WERI-Rb-1 (cell line): Measurements from ENCODE around the gene EEIG1.
"Not testable (repeated sequence)": the region's sequence is repeated elsewhere in the genome, so short reads cannot be mapped to it uniquely, and the experiment has no call there.

Experiments used
- DNase-seq: peaks from one replicate; pipeline ENCODE4 v3.0.0-alpha.2; 2020
- H3K27ac ChIP-seq: fragments of 250-450 bp; sonication (Bioruptor Pico); 2 replicates; pipeline ENCODE4 v1.5.1; 2020; ENCODE audit warnings: mild to moderate bottlenecking, moderate library complexity
- H3K27me3 ChIP-seq: fragments of 250-450 bp; sonication (Bioruptor Pico); 2 replicates; pipeline ENCODE4 v1.5.1; 2021; ENCODE audit warnings: mild to moderate bottlenecking, low read depth, moderate library complexity; ENCODE audit not compliant: insufficient read depth, severe bottlenecking
- H3K36me3 ChIP-seq: fragments of 250-450 bp; sonication (Bioruptor Pico); 2 replicates; pipeline ENCODE4 v1.5.1; 2020; ENCODE audit warnings: mild to moderate bottlenecking, moderate library complexity
- H3K4me3 ChIP-seq: 2 replicates; pipeline ENCODE4 v1.5.1; 2011; ENCODE audit warnings: low read depth, mild to moderate bottlenecking, control low read depth, low read length
- H3K9me3 ChIP-seq: fragments of 250-450 bp; sonication (Bioruptor Pico); 2 replicates; pipeline ENCODE4 v1.5.1; 2021; ENCODE audit warnings: mild to moderate bottlenecking, moderate library complexity; ENCODE audit not compliant: severe bottlenecking
- CTCF ChIP-seq: IDR thresholded peaks from 2 replicates; pipeline ENCODE4 v1.5.1; 2011; ENCODE audit warnings: low read depth, mild to moderate bottlenecking, control low read depth, inconsistent platforms, low read length

Gene EEIG1

DNA sequence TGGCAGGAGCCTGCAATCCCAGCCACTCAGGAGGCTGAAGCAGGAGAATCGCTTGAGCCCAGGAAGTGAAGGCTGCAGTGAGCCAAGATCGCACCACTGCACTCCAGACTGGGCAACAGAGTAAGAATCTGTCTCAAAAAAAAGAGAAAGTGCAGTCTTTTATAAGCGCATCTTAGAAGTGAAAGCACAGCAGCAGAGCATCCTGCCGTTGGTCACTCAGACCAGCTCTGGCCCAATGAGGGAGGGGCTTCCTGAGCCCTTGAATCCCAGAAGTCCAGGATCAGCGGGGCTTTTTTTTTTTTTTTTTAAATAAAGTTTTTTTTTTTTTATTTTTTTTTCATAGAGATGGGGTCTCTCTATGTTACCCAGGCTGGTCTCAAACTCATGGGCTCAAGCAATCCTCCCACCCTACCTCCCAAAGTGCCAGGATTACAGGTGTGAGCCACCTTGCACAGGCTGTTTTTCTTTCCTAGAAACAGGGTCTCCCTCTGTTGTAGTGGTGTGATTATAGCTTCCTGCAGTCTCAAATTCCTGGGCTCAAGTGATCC lies 44.0 kb upstream of the EEIG1 start:
- no peaks in the 10 kb centered on the region for H3K9me3 ChIP-seq
- H3K36me3 ChIP-seq = no peaks in the 10 kb centered on the region
- H3K4me3 ChIP-seq = no peak overlapping the region
- no peak for TF ChIP-seq CTCF
- no peak overlapping the region for H3K27ac ChIP-seq
- H3K27me3 ChIP-seq = no peaks in the 10 kb centered on the region
- DNase-seq = no peak

GRCh38 chr9:128023671-128024070 lies 42.9 kb upstream of the EEIG1 start:
- not testable (repeated sequence) for H3K36me3 ChIP-seq, H3K27ac ChIP-seq, H3K9me3 ChIP-seq, H3K27me3 ChIP-seq, DNase-seq, H3K4me3 ChIP-seq

- Histone ChIP-seq H3K36me3 (no peaks in the 10 kb centered on the region), H3K27me3 (no peaks in the 10 kb centered on the region), H3K4me3 (no peak overlapping the region), H3K9me3 (no peaks in the 10 kb centered on the region), H3K27ac (no peak overlapping the region)
- TF ChIP-seq CTCF = no peak
- no peak for DNase-seq
These were observed 42.1 kb upstream of the EEIG1 start for GRCh38 chr9:128022886-128023285.

- no peak overlapping the region for H3K27ac ChIP-seq
- DNase-seq = no peak
- H3K36me3 ChIP-seq = no peaks in the 10 kb centered on the region
- no peak overlapping the region for H3K4me3 ChIP-seq
- no peak for TF ChIP-seq CTCF
- no peaks in the 10 kb centered on the region for H3K27me3 ChIP-seq
- H3K9me3 ChIP-seq = no peaks in the 10 kb centered on the region
These were observed 40.3 kb upstream of the EEIG1 start for GRCh38 chr9:128021098-128021497.

DNA sequence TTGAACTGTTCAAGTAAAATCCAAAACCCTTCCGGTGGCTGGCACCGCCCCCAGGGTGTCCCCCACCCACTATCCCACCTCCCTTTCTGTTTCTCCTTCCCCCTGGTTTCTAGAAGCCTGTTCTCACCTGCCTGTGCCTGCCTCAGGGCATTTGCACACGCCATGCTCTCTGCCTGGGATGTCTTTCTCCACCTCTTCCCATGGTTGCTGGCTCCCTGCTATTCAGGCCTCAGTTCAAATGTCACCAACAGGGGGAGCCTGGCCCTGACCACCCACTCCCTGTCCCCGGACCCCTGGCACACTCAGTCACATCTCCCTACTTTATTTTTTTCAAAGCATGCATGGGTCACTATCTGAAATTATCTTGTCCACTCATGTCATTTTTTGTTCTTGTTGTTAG lies 39.9 kb upstream of the EEIG1 start:
- Histone ChIP-seq H3K27ac (no peak overlapping the region), H3K9me3 (no peaks in the 10 kb centered on the region), H3K36me3 (no peaks in the 10 kb centered on the region), H3K4me3 (no peak overlapping the region), H3K27me3 (no peaks in the 10 kb centered on the region)
- no peak for DNase-seq
- peak; percentile 62 for TF ChIP-seq CTCF

GRCh38 chr9:128015696-128016095 lies 34.9 kb upstream of the EEIG1 start:
- no peak for TF ChIP-seq CTCF
- H3K27me3 ChIP-seq = no peaks in the 10 kb centered on the region
- no peak for DNase-seq
- H3K9me3 ChIP-seq = peaks cover 4% of the 10 kb centered on the region
- H3K4me3 ChIP-seq = no peak overlapping the region
- H3K27ac ChIP-seq = no peak overlapping the region
- H3K36me3 ChIP-seq = no peaks in the 10 kb centered on the region
